Measurements from ENCODE around the gene DNAH2. TPM values are rescaled to one million over a fixed set of nuclear protein-coding genes. Genes with fewer than 3 reads are reported as not detected.

DNAH2 gene
- total RNA-seq, 1 experiment from 2014 or later, result 2.0 TPM

DNA sequence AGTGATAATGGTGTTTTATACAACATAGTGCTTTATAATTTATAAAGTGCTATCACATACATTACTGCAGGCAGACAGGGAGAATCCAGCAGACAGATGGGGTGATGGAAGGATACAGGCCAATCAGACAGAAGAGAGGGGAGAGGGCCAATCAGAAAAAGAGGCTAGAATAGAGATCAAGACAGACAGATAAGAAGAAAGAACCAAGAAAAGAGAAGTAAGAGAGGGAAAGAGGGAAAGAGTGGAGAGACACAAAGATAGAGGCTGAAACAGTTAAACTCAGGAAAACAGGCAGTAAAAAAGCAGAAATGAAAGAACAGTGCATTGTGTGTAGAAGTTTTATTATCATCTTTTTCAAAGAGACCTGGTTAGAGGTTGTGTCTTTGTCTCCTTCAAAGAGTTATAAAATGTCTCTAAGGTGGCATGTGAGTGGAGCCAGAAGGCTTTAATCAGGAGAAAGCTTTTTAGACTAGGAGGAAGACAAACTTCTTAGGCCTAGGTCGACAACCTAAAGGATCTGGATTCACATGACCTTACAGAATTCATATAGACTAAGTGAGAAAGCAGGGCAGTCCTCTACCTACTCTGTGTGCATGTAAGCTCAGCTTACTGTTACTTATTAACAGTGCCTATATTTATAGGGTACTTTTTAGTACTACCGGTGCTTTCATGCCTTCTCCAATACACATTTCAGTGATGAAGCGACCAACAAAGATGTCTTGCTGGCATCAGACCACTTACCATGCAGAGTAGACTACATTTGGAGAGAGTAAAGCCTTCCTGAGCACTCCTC, 162.7 kb downstream of the DNAH2 start:
- no peak overlapping the region for H2AFZ ChIP-seq (ENCODE audit: low read depth, low read length, poor library complexity, severe bottlenecking)
- CTCF ChIA-PET, result no interaction called here
- H3K4me2 ChIP-seq (ENCODE audit: low read length), result no peak overlapping the region
- intact Hi-C loops (cut with micrococcal nuclease), result no loop called here
- no peak overlapping the region for H3K4me3 ChIP-seq (replicated peaks in 1 of 2; ENCODE audit: low read depth in 1 of 2, low read length in 2 of 2)
- no TSS peak for BruUV-seq (replicated peaks)
- H3K27ac ChIP-seq (ENCODE audit: low read depth, low read length), result no peak overlapping the region
- no peaks in the 10 kb centered on the region for H3K9me2 ChIP-seq (ENCODE audit: insufficient read depth)
- ATAC-seq (no peak), DNase-seq (ENCODE audit: low read depth, low spot score) (no peak)
- H3K27me3 ChIP-seq (ENCODE audit: insufficient read depth, low read length), result no peaks in the 10 kb centered on the region
- RAD21 ChIA-PET (ENCODE audit: low non-redundant PET in 1 of 2, low total read pairs in 2 of 2, uncharacterized antibody in 2 of 2, unreplicated experiment in 2 of 2), result no interaction called here
- H3K9ac ChIP-seq (ENCODE audit: low read length), result no peak overlapping the region
- H3K4me1 ChIP-seq (ENCODE audit: control insufficient read depth in 1 of 2, insufficient read depth in 2 of 2, low read length in 2 of 2), result peaks cover 9% of the 10 kb centered on the region in 2 experiments
- no peaks in the 10 kb centered on the region for H3K9me3 ChIP-seq (ENCODE audit: control insufficient read depth in 1 of 2, insufficient read depth in 1 of 2, low read depth in 1 of 2, low read length in 2 of 2)
- H4K20me1 ChIP-seq (ENCODE audit: insufficient read depth), result no peaks in the 10 kb centered on the region
- peaks cover 0 to 3% of the 10 kb centered on the region in 2 experiments; a peak in 2 of 4 replicates for H3K36me3 ChIP-seq (ENCODE audit: control insufficient read depth in 1 of 2, insufficient read depth in 2 of 2, low read length in 2 of 2)
- no peaks in the 10 kb centered on the region for H3K79me2 ChIP-seq (ENCODE audit: insufficient read depth, low read length)
- POLR2A ChIA-PET, result no interaction called here
- no peak for TF ChIP-seq CBX3 (IDR thresholded peaks at IDR 0.05; ENCODE audit: low read depth)
- TF ChIP-seq, protein P1, sequence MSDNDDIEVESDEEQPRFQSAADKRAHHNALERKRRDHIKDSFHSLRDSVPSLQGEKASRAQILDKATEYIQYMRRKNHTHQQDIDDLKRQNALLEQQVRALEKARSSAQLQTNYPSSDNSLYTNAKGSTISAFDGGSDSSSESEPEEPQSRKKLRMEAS (IDR thresholded peaks at IDR 0.05), result no peak
- TF ChIP-seq FOSL1 (IDR thresholded peaks at IDR 0.05; ENCODE audit: low read depth), result no peak
- no peak for TF ChIP-seq RAD21 (IDR thresholded peaks at IDR 0.05; ENCODE audit: low read depth)
- no peak for TF ChIP-seq ATF3 (IDR thresholded peaks at IDR 0.05)

DNA sequence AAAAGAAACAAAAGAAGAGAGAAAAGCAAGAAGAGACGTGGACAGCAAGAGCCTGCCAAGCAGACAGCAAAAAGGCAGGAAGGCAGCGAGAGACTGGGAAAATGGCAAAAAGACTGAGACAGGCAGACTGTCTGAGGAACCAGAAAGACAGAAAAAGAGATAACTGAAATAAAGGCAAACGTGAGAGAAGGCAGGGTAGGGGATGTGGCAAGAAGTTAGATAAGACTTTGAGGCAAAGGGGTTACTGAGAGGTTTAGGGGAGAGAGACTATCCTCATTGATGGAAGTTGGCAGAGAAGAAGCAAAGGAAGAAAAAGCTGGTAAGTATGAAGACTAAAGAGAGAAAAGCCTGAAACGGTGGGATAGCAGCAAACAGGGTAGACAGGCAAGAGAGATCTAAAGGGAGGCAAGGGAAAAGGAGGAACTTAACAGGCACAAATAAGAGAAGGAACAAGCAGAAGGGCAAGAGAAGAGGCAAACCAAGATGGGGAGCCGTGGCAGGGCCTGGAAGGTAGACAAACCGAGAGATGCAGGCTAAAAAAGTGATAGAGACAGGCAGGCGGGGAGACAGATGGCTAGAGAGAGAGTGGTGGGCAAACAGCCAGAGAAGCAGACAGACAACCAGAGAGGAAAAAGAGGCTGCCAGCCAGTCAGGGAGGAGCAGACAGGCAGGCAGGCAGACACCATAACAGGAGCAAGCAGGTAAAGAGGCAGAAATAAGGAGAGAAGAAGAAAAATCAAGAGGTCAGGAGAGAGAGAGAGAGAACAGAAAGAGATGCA, 163.9 kb downstream of the DNAH2 start:
- CTCF ChIA-PET, result no interaction called here
- H4K20me1 ChIP-seq (ENCODE audit: insufficient read depth), result no peaks in the 10 kb centered on the region
- TF ChIP-seq REST (IDR thresholded peaks at IDR 0.05; ENCODE audit: low read depth) (no peak), POLR2AphosphoS5 (IDR thresholded peaks at IDR 0.05; ENCODE audit: low read depth, low read length) (no peak)
- H3K27me3 ChIP-seq (ENCODE audit: insufficient read depth, low read length), result no peaks in the 10 kb centered on the region
- no peak overlapping the region for H3K9ac ChIP-seq (ENCODE audit: low read length)
- POLR2A ChIA-PET, result no interaction called here
- H3K4me1 ChIP-seq (ENCODE audit: control insufficient read depth in 1 of 2, insufficient read depth in 2 of 2, low read length in 2 of 2), result peaks cover 12 to 19% of the 10 kb centered on the region in 2 experiments
- H2AFZ ChIP-seq (ENCODE audit: low read depth, low read length, poor library complexity, severe bottlenecking), result no peak overlapping the region
- H3K27ac ChIP-seq (ENCODE audit: low read depth, low read length), result no peak overlapping the region
- H3K36me3 ChIP-seq (ENCODE audit: control insufficient read depth in 1 of 2, insufficient read depth in 2 of 2, low read length in 2 of 2), result peaks cover 0 to 3% of the 10 kb centered on the region in 2 experiments; a peak in 2 of 4 replicates
- no peak for ATAC-seq
- no peak overlapping the region for H3K4me3 ChIP-seq (replicated peaks in 1 of 2; ENCODE audit: low read depth in 1 of 2, low read length in 2 of 2)
- peaks cover 10% of the 10 kb centered on the region; the same call in 1 of the 2 replicates for H3K79me2 ChIP-seq (ENCODE audit: insufficient read depth, low read length)
- no TSS peak for BruUV-seq (replicated peaks)
- no peak for DNase-seq (ENCODE audit: low read depth, low spot score)
- H3K9me2 ChIP-seq (ENCODE audit: insufficient read depth), result no peaks in the 10 kb centered on the region
- no peak overlapping the region for H3K4me2 ChIP-seq (ENCODE audit: low read length)
- RAD21 ChIA-PET (ENCODE audit: low non-redundant PET in 1 of 2, low total read pairs in 2 of 2, uncharacterized antibody in 2 of 2, unreplicated experiment in 2 of 2), result no interaction called here
- no peaks in the 10 kb centered on the region for H3K9me3 ChIP-seq (ENCODE audit: control insufficient read depth in 1 of 2, insufficient read depth in 1 of 2, low read depth in 1 of 2, low read length in 2 of 2)
- intact Hi-C loops (cut with micrococcal nuclease), result no loop called here
